NCI-H1694 (cell line): ENCODE measurements around the gene DOK1.

Source experiments
- DNase-seq: peaks from one replicate; lab custom pipeline; 2025; lab: John Stamatoyannopoulos, UW

DOK1 gene

DNA sequence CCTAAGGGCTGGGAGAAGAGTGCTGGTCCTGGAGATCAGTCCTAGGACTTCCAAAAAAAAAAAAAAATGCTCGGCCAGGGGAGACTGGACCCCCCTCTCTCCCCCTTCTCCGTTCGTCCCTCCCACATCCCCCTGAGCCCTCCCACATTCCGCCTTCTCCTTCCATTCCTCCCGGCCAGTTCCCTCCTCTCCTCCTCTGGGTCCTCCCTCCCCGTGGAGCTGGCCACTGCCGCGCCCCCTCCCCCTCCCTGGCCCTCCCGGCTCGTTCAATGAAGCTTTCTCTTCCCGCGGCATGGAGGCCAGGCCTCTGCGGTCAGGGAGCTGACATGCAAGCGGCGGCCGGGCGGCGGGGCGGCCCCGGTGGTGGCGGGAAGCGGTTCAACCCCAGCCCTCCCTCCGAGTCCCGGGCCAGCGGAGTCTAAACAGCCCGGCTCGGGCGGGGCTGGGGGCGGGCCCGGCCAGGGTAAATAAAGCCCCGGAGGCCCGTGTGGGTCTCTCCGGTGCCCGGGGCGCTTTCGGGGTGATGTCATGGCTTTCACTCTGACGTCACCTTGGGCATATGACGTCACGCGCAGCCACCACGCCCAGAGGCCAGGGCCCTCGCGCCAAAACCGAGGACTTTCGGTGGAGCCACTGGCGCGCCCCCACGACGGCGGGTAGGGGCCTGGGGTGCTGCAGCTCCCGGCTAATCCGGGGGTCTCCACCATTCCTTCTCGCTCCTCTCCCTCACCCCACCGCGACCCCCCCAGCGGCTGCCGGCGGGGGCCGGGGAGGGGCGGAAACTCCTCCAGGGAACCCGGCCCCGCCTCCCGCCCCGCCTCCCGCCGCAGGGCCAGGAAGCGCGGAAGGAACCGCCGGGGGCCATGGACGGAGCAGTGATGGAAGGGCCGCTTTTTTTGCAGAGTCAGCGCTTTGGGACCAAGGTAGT lies at the start of gene DOK1, which contains the start of gene LOXL3:
DOK1 (plus strand) TSS at position 829 of the 928 bp plus-strand sequence; CDS start at position 864, 35 bp downstream.
LOXL3 (minus strand) TSS at position 51 of the 928 bp plus-strand sequence. CDS start 1,308 bp downstream, outside the sequence.
- peak; percentile 27 for DNase-seq

- DNase-seq = no peak
These were observed 48.9 kb upstream of the DOK1 start for GRCh38 chr2:74505448-74506246.

GRCh38 chr2:74507145-74507925 lies 47.2 kb upstream of the DOK1 start, which contains the start of gene PCGF1:
PCGF1 (minus strand) TSS chr2:74507695; CDS start chr2:74507668, 27 bp downstream.
- DNase-seq = peak; percentile 99

- DNase-seq = peak; percentile 47
These were observed 46.5 kb upstream of the DOK1 start for GRCh38 chr2:74507926-74508520.

- no peak for DNase-seq
These were observed 44.2 kb upstream of the DOK1 start for GRCh38 chr2:74510272-74510671.

DNA sequence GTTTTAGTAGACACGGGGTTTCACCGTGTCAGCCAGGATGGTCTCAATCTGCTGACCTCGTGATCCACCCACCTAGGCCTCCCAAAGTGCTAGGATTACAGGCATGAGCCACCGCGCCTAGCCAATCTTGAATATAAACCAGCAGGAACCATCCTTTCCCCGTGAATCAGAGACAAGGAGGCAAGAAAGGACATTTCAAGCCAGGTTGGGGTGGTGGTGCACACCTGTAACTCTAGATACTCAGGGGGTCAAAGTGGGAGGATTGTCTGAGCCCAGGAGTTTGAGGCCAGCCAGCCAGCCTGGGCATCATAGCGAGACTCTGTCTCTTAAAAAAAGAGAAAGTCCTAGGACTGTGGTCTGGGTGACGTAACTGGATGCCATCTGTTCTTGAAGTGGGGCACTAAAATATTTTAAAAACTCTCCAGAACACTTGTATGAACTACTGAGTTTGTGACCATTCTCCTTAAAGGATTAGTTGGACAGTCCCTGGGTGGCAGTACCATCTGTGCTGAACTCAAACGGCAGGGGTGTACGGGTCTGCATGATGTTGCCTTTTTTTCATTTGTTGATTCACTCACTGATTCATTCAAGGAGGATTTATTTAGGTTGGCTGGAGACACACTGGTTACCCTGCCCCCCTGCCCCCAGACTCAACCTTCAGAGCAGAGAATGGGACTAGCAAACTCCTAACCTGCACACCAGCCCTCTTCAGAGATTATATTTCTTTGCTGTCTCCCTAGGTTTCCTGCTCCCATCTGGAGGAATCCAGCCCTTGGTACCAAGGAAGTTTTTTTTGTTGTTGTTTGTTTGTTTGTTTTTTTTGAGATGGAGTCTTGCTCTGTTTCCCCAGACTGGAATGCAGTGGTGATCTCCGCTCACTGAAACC lies 43.2 kb upstream of the DOK1 start:
- DNase-seq = no peak

DNA sequence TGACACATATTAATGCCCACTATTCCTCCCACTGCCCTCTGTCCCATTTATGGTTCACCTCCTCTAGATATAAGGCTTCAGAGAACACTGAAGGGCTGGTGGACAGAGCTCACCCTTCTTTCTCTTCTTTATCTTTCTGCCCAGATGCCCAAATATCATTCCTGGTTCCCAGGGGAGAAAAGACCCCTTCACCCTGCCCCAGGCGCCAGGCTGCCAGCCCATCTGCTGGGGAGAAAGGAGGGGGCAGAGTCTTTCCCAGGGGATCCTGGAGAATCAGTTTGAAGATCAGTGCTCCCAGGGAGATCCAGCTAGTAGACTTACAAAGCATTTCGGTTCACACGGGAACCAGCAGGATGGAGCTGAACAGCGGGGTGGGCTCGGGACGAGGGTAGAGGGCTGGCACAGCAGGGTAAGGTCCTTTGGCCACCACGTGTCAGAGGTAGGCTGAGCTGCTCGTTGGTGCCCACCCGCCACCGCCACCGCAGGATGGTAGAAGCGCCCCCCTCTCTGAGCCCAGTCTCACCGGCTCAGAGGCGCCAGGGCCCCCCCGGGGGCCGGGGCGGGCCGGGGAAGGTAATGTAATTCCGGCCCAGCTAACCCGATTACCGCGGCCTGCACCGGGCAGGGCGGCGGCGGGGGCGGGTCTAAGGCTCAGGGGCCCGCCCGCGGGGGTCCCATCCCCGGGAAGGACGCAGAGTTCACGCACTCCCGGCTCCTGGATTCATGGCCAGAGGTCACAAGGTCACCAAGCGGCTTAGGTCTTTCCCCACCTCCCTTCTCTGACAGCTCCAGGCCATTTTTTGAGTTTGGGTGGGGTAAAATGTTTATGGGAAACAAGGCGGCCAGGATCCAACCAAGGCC lies 41.5 kb upstream of the DOK1 start:
- DNase-seq = no peak

DNA sequence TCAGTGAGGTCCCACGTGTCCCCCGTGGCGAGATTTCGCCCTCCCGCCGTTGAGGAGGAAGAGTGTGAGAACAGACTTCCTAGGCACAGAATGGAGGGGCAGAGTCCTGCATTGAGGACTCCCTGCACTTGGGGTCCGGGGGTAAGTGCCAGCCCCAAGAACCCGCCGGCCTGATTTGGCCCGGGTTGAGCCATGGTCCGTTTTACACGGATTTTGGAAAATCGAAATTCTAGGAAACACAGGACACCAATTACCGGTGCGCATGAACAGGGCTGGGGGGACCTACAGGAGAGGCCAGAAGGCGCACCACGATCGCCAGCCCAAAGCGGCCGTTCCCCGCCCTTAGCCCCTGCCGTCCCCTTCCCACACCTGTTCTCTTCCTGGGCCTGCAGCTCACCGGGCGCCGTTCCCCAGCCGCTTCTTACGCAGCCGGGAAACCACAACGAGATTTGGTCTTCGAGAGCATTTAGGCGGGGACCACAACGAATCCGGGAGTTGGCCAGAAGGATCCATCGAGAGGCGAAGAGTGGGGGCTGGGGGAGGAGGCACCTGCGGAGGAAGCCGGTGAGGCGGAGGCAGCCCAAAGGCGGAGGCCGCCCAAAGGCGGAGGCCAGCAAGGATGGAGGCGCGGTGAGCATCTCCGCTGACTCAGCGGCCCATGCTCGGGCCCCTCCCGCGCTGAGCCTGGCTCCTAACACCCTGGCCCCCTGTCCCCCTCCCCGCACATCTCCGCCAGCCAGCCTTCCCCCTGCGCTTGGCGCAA lies 40.7 kb upstream of the DOK1 start:
- DNase-seq = no peak

- DNase-seq = no peak
These were observed 39.9 kb upstream of the DOK1 start, which contains the start of gene TLX2 for GRCh38 chr2:74514368-74515270. TLX2 (plus strand) TSS chr2:74514450; CDS start chr2:74514807, 357 bp downstream.

DNA sequence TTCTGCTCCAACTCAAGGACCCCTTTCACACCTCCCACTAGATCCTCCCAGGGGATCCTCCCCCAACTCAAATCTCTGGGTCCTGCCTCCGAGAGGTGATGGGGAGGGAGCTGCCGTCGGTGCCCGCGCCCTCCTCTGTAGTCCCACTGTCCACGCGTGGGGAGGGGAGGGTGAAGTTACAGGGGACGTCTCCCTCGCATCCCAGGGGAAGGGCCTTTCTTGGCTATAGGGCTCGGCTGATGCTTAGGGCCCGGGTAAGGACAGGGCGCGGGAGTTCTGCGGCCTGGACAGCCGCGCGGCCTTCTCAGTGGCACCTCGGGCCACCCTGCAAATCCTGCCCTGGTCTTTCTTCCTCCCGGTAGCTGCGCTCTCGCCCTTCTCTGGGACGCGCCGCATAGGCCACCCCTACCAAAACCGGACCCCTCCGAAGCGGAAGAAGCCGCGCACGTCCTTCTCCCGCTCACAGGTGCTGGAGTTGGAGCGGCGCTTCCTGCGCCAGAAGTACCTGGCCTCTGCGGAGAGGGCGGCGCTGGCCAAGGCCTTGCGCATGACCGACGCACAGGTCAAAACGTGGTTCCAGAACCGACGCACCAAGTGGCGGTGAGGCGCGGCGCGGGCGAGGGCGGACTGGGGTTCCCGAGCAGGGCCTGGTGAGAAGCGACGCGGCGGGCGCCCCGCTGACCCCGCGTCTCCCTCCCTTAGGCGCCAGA lies 39.1 kb upstream of the DOK1 start:
- DNase-seq = no peak

DNA sequence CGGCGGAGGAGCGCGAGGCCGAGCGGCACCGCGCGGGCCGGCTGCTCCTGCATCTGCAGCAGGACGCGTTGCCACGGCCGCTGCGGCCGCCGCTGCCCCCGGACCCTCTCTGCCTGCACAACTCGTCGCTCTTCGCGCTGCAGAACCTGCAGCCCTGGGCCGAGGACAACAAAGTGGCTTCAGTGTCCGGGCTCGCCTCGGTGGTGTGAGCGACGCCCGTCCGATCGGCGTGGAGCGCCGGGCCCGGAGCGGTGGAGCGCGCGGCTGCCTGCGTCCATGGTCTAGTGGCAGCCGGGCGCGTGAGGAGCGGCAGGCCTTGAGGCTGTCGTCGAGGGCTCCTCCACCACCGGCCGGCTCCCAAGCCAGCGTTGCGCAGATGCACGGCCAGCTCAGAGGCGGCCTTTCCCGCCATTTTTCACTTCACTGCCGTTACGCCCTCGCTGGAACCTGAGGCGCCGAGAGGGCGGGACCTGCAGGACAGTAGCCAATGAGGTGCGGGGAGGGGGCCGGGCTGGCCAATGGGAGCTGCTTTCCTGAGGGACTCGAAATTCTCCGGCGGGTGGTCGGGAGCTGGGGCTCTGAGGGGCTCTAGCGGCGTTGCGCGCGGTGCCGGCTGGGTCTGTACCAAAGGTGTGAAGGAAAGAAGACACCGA lies 38.4 kb upstream of the DOK1 start:
- no peak for DNase-seq

- no peak for DNase-seq
These were observed 37.9 kb upstream of the DOK1 start for GRCh38 chr2:74516650-74517049.

GRCh38 chr2:74522516-74522915 lies 32.0 kb upstream of the DOK1 start:
- DNase-seq = no peak

DNA sequence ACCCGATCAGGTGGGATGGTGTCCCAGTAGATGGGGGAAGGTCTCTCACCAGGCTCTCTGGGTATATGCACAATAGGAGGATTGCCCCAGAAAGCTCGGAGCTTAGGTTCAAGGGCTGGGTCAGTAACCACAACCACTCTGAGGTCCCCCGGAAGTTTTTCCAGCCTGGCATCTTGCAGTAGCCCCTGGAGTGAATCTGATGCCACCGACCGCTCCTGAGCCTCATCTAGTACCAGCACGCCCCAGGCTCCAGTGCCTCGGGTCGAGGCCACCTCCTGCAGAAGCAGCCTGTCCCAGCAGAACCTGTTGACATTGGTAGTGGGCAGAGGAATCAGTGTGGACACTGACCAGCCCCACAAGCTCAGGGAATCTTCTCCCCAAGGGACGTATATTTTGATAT lies 30.5 kb upstream of the DOK1 start:
- no peak for DNase-seq

DNA sequence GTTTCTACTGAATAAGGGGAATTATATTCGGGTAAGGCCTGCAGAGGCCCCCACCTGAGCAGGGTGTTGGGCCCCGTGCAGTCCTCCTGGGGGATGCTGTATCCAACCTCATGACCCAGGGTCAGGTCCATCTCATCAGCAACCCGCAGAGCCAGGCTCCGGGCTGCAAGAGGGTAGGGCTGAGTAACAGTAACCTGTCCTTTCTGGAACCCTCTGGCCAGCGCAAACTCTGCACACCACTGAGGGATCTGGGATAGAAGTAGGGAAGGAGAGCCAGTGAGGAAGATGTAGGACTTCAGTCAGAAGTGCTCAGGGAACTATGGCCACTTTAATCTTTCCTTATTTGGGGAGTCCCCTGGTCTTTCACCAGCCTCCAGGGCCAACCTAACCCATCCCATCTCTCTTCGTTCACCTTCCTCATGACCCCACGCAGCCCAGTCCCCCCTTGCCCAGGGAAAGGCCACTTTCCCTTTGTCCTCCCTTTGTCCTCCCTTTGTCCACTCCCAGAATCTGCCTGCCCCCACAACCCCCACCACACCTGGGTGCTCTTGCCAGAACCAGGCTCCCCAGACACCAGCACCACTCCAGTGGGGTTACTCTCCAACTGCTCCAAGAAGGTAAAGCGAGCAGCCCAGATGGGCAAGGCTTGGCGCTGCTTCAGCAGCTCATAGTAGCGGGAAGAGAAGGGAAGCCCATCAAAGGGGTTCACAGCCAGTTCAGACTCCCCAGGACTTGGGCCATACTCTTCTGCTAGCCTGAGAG lies 29.4 kb upstream of the DOK1 start:
- DNase-seq = no peak
